Stimulated activated CD4-positive, alpha-beta T cell treated with anti-CD3 and anti-CD28 coated beads, Interleukin-1b, Interleukin-23, amount 100 ng/mL, for 24 hours (primary cell): ENCODE measurements around the gene IMMP2L.

Experiments used
- DNase-seq, 4 experiments: peaks; one replicate each; pipeline ENCODE4 v3.0.0-alpha.2; 2020; ENCODE audit warnings: low read depth in 4 of 4, low spot score in 1 of 4

The IMMP2L gene

DNA sequence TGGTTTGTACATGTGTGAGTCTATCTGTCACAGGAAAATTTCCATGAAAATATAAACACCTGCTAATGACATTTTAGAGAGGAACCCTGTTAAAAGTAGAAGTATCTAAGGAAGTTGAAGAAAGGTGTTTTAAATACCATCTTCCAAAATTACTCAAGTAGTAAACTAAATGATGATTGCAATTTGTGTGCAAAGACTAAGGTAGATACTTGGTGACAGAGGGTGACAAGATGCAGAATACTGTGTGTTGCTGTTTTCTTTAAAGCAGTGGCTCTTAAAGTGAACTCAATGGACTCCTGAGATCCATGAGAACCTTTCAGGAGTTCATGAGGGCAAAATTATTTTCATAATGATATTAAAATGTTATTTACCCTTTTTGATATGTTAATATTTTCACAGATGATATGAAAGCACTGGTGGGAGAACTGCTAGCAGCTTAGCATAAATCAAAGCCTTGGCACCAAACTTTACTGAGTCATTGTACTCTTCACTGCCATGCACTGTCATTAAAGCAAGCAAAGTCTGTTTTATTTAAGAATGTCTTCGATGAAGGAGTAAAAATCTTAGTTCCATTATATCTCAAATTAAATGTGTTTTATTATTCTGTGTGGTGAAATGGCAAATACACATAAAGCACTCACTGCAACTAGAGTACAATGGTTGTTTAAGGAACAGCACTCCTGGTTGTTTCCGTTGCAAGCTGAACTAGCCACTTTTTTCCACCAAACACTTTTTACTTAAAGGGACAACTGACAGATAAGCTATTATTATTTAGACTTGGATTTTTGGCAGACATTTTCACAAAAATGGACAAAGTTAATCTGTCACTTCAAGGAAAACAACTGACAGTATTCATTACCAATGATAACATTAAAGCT, 337.7 kb downstream of the IMMP2L start:
- DNase-seq, result no peak

DNA sequence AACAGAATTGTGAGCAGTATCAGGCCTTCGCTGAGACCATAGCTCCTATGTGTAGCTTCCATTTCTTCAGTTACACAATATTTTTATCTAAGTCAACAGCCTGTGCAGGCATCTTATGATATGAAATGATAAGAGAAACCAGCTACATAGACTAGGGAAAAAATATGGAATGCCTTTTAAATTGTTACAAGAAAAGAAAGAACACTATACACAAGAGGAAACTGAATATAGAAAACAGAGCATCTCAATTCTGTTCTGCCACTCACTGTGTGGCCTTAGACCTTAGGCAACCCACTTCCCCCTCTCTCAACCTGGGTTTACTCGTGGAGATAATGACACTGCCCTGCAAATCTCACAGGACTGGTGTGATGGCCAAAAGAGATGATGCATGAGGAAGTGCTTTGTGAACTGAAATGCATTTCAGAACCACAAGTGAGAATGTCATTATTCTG, 338.5 kb downstream of the IMMP2L start:
- no peak for DNase-seq

DNA sequence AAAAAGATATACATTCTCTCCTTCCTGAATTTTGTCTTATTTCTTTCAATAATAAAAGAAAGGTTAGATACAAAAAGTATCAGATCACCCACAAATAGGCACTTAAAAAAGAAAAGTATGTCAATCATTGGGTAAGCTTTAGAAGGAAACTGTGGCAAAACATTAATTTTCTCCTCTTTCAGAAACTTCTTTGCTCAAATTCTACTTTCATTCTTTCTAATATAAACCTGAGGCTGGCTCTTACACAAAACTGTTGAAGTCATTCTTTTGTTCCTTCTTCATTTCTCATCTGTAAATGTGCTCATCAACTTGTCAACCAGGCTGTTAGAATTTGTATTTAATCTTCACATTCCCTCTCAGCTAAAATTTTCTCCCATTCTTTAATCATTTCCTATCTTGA, 346.7 kb downstream of the IMMP2L start:
- no peak for DNase-seq

DNA sequence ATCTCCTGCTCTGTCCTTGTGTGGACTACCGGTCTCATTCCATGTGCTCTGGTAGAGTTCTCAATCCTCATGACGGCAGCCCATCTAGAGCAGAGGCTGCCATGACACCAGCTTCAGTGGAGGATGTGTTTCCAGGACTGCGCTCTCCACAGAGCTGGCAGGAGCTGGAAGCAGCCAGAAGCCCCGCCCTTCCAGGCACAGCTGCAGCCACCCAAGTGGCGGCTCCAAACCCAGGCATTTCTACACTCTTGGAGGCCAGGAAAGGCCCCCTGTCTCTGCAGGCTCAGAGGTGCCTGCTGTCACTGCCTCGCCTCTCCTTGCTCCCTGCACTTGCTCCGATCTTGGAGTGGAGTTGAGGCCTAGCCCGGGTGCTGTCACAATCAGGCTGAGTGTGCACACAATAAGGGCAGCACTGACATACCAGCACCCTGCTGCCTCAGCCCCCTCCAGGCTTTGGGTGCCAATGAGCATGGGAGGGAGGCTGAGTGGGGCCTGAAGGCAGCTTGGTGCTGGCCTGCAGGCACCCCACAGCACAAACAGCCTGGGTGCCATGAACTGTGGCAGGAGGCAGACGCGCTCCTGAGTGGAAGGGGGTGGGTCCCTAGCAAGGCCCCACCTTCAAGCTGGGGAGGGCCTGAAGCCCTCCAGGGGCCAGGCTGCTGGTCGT, 349.3 kb downstream of the IMMP2L start:
- no peak for DNase-seq

DNA sequence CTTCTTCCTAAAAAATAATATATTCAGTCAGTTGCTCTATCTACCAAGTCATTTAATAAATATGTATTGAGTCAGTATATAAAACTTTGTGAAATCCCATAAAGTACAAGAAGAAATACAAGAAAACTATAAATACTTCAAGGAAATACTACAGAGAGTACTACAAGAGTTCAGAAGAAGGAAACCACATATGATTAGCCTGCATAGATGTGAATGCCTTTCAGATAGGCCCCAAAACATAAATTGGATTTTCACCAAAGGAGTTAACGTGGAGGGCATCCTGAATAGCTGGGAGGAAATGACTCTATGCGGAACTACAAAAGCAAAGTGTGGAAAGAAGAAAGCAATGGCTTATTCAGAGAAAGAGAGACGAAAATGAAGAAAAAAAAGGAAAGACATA, 351.3 kb downstream of the IMMP2L start:
- DNase-seq, result no peak

DNA sequence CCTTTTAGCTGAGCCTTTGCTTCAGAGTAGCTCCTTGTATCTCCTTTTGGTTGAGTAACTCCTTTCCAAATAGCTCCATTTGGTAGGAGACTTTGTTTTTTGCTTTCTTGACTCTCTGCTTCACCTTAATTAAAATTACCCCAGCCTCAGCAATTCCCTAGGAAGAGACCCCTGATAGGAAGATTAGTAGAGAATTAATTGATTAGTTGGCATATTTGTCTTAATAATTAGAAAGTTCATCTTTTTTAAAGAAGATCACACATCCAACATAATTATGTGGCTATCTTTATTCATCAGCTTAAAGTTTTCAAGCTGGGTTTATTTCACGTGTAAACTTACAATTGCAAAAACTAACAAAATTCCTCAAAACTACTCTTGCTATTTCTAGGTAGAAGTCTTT, 352.2 kb downstream of the IMMP2L start:
- no peak for DNase-seq

DNA sequence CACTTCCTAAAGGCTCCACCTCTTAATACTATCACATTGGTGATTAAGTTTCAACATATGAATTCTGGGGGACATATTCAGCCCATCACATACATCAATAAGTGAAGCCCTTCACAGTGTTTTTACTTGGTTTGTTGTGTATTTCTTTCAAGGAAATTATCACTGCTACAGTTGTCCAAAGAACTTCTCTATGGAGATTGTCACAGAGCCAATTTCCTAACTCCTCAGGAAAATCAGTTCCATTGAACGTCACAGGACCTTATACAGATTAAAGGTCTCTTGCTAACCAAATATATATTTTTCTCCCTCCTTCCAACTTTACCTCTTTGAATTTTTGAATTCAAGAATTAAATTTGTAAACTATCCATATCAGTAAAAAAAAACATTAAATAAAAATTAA, 357.0 kb downstream of the IMMP2L start:
- no peak for DNase-seq

DNA sequence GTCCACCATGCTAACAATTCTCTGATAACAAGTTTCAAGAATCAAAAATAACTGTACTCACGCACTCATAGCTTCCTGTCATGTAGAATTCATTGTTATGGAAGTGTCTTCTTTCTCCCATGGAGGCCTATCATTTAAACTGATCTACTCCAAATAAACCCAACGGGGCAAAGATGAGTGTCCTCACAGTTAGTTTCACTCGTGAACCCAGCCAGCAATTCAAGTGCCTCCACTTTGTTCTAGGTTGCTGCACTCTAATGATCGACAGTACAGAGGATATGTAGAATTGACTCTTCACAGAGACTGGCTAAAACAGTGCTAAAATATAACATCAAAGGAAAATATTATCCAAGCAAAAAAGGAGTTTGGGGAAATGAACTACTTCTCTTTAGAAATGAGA, 360.0 kb downstream of the IMMP2L start:
- DNase-seq, result no peak

DNA sequence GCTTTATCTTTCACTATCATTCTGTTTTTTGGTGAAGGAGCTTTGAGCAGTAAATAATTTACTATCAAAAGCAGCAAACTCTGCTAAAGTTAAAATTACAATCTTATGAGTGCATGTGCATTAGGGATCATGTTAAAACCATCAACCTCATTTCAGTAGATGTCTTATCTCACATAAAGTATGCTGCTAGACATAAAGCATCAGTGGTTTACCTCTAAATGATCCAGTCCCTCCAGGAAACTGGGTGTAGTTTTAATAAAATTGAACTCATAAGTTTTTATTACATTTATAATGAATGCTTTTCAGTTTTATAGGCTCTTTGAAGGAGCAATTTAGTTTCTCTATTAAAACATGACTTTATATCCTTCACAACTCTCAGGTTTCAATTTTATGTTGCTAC, 362.6 kb downstream of the IMMP2L start:
- no peak for DNase-seq

DNA sequence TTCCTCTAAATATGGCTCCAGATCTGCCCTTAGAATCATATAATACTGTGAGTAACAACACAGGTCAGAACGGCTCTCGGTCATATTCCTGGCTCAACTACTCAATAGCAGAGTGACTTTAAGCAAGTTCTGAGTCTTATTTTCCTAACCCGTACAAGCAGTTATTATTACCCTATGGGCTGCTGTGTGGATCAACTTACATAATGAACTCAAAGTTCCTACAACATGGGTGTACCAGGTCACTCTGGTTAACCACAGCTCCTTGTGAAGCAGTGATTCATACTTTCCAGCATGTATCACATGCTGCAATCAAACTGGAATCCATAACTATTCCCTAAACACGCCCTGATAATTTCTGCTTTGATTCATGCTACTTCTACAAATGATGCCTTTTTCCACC, 364.0 kb downstream of the IMMP2L start:
- no peak for DNase-seq

DNA sequence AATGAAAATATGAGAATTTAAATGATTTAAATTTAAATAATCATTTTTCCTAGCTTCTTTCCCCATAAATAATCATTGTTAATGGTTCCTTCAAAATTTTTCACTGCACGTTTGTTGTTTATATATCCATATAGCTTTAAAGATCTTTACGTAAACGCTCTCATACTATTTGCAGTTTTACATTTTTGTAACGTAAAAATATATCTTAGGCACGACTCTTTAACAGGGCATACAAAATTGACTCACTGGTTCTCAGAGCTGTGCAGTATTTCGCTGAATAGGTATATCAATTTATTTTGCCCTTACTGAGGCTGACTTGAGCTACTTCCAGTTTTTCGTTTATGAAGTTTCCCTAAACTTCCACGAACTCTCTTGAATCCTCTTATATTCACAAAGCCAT, 365.6 kb downstream of the IMMP2L start:
- DNase-seq, result no peak

DNA sequence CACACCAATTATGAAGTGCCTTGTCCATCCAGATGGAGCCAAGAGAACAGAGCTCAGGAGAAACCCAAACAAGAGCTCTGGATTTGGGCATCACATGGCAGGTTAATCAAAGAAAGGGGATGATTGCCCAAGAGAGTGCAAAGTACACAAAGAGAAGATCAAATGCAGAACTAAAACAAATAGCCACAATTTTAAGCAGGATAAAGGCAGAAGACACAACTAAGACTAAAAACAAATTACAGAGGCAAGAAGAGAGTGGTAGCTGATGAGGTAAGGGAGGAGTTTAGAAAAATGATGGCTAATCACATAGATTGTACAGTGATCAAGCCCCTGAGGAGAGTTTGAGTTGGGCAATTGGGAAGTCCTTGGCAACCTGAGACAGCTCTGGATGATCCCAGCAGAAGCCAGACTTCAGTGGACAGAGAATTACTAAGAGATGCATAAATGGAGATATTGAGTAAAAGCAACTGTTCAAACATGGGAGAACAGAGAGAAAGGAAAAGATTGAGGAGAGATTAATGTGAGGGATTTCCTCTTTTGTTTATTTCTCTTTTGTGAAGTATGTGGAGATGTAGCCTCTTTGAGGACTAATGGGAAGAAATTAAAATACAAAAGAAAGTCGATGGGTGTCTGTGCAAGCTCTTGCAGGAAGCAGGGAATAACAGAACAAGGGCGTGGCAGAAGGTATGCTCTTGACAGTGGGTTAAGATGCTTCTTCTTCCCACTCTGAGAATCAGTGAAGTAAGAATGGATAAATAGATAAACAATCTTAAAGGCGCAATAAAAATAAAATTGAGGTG, 369.5 kb downstream of the IMMP2L start:
- DNase-seq, result no peak

DNA sequence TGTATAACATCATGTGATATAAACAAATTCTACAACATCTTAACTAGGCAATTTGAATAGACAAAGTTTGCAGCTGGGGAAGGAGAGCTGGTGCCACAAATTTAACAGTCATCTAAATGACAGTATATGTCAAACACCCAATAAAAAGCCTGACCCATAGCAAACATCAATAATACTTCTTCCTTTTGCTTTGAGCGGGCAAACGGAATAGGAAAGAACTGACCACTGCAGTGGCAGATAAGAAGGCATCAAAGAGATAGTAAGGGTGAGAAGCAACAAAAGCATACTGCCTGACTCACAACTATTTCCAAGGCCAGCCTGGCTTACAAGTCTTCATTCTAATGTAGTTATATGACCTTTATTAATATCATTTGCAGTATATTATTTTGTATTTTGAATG, 371.5 kb downstream of the IMMP2L start:
- DNase-seq, result no peak

DNA sequence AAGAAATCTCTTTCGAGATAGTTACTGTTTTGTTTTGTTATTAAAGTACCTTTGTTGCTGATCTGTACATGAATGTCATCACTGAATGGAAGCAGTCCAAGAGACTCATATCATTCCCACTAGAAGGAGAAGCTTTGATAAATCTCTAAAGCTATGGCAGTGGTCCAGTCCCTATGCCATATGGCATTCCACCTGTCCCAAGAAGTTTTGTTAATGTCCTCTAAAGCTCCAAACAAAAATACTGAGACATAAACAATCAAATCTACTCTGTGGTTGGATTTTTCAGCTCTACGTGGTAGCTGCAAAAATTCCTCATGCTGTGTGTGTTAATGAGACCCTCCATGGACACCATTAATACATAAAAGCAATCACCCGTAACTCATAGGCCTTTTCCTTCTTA, 377.3 kb downstream of the IMMP2L start:
- no peak for DNase-seq

DNA sequence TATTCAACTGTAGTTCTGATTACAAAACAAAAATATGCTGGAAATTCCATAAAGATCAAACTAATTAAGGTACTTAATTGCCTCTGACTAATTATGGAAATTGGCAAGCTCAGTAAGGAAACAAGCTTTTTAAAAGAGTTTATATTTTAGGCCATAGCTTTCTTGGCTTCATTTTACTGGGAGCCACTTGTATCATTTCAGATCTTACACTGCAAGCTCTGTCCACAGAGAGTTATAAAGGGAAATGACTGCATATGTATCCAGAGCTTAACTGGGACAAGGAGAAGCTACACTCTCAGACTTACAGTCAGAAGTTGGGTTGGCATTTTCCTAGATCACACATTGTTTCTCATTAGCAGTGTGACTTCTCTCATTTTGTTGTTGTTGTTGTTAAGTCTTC, 379.0 kb downstream of the IMMP2L start:
- no peak for DNase-seq

DNA sequence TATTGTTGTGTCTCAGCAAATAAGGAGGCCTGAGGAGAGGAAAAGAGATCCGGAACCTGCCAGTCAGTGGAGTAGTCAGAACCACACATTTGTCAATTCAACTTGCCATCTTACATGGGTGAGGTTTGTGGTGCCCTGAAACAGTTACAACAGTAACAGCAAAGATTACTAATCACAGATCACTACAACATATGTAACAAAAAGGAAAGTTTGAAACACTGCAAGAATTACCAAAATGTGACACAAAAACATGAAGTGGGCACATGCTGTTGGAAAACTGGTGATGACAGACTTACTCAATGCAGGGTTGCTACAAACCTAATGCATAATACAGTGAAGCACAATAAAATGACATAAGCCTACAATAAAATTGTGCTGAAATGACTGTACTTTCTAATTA, 382.0 kb downstream of the IMMP2L start:
- no peak for DNase-seq

DNA sequence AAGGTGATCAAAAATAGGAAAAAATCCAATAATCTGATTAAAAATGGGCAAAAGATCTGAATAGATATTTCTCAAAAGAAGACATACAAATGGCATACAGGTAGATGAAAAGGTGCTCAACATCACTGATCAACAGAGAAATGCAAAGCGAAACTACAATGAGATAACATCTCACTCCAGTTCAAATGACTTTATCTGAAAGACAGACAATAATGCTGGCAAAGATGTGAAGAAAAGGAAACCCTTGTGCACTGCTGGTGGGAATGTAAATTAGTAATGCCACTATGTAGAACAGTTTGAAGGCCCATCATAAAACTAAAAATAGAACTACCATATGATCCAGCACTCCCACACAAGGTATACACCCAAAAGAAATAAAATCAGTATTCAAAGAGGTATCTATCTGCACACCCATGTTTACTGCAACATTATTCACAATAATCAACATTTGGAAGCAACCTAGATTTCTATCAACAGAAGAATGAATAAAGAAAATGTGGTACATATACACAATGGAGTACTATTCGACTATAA, 386.3 kb downstream of the IMMP2L start:
- no peak for DNase-seq

DNA sequence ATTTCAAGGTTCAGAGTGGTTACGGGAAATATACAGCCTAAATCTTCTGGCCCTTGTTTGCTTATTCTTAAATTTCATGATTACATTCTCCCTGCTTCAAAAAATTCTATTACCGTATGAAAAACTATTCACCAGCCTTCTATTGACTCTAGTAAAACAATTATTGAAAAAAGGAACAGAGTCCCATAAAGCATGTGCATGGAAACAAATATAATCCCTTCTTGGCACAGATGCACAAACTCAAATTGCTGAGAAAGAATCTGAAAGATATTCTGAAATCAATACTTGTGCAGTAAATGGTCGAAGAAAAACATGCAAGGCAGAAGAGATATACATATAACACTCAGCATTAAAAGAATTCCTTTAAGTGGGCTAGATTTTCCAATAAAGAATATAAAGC, 387.8 kb downstream of the IMMP2L start:
- no peak for DNase-seq

DNA sequence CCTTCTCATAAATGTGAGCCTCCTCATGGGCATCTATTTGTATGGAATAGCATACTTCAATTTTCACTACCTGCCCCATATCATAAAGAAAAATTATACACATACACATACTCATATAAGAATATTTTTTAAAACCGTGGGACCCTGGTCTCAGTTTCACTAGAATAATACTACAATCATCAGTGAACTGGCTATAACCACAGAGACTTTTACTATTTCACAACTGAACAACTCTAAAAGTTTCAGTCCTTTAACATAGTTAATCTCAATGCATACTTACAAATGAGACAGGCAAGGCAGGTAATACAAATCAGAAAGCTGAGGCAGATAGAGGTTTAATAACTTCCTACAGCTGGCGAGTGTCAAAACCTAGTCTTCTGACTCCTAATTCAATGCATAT, 388.3 kb downstream of the IMMP2L start:
- DNase-seq, result no peak

DNA sequence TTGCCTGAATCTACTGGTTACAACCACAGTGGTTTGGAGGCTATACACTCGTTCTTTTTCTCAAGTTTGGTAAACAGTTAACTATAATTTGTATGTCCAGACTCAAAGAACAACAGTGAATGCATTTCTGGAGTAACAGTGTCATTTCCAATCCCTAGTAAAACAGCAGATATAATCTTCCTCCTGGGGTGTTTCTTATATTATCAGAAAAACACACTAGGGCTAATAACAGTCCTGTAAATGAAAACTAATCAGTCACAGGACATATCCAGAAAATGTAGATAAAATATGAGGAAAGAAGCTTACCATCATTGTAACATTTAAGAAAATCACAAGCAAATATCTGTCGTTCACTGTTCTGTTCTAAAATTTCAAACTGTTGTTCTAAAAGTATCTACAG, 388.8 kb downstream of the IMMP2L start:
- no peak for DNase-seq

DNA sequence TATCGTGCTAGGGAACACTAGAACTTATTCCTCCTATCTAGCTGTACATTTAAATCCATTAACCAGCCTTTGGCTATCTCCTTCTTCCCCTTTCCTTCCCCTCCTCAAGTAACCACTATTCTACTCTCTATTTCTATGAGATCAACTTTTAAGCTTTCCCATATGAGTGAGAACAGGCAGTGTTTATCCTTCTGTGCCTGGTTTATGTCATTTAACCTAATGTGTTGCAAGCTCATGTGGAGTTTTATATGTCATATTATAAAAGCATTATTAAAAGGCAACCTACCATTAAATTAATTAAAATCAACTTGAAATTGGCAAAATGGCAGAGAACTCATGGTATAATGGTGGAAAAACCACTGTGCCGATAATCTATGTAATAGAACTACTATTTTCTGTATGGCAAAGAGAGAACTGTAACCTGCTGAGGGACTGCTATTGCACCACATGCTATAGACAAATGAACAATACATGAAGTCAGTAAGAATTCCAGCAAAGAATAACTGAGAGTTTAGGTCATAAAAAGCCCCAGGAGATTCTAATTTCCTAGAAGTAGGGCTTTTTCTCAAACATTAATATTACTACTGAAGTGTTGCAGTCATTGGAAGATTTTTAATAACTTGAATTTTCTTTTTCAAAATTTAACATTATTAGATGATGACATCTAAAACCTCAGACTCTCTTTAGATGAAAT, 389.6 kb downstream of the IMMP2L start:
- DNase-seq, result no peak
